CD4-positive, alpha-beta T cell treated with Interleukin-17A for 4 hours (primary cell): ENCODE measurements around the gene ENKUR.
"Not testable (repeated sequence)": the region's sequence is repeated elsewhere in the genome, so short reads cannot be mapped to it uniquely, and the experiment has no call there.

Experiments used
- DNase-seq: peaks from one replicate; pipeline ENCODE4 v3.0.0-alpha.2; 2020; ENCODE audit warnings: mixed read lengths

The ENKUR gene

DNA sequence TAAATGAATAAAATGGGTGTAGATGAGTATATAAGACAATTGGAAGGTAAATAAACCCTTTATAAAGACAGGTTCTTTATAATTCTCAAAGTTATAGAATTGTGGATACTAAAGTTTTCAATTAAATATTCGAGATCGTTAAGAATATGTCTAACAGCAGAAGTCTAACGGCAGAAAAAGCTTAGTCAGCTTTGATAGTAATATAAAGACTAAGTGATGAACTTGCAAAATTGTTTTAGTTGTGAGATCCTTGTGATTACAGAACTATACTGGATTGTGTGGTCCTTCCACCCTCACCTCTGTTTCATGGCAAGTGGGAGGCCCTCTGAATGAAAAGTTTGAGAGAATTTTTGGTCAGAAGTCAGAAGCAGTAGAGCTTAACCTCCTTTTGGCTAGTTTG, 2.7 kb upstream of the ENKUR start:
- no peak for DNase-seq

DNA sequence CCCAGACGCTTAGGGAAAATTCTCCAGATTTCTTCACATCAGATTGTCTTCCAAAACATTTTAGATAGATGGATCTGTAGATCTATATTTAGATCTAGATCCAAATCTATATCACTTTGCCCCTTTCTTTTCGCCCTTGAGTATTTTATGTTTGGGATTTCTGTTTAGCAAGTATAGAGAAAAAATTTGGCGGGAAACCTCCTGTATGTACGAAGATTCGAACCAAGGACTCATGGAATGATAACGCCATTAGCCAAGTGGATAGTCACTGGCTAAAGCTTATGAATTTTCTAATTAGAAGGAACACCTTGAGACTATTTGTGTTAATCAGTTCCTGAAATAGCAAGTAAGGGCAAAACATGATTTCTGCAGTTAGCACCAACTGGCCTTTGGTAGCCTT, 1.7 kb upstream of the ENKUR start:
- no peak for DNase-seq

DNA sequence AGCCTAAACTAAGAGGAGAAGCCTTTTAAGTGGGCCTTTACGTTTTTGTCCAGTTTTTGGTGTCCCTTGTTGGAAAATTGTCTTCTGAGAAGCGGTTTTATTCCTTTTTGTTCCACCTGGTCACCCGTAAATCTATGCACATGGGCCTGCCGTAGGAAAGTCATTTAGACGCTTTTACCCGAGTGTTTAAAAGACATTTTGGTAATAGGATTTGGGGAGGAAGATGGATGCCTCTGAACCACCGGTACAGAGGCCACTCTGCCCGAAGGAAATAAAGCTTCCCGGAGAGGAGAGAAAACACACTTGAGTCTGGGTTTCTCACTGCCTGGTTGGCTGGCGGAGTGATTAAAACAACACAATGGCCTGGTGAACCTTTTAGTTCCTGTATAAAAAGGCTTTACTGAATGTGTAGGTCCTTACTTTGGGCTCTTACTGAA, 1.2 kb upstream of the ENKUR start:
- DNase-seq: peak; percentile 34

DNA sequence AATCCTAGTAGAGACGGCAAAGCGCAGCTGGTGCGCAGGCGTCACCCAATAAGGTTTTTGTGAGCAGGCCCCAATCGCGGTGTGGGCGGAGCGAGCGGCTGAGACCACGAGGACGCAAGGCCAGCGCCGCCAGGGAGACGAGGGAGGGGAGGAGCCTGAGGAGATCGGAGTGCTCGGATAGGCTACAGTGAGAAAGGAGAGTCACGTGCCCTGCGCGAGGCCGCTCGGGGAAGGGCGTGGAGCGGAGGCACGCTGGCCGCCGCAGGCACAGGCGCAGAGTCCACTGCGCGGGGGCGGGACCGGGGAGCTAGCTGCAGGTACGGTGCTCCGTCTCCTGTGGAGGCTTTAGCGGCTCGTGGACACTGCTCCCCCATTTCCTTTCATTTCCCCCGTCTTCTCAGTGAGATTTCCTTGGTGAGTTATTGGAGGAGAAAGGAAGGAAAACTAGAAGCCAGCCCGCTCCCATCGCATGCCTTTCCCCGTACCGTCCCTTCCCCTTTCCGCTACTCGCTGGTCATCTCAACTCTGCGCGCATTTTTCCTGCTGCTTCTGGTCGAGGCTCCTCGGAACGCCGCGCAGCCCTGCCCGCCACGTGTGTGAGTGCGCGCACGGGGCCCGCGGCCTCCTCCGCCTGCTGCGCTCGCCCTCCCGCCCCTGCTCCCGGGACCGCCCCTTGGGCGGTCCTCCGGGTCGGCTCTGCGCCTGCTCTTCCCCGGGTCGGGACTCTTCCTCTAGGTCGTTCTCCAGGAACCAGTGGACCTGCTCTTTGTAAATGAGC, 607 bp upstream of the ENKUR start, which contains the start of gene THNSL1:
Gene THNSL1, plus strand, starts transcription at position 237 of the 778 bp plus-strand sequence. CDS start 6,612 bp downstream, outside the sequence.
- peak; percentile 97 for DNase-seq

DNA sequence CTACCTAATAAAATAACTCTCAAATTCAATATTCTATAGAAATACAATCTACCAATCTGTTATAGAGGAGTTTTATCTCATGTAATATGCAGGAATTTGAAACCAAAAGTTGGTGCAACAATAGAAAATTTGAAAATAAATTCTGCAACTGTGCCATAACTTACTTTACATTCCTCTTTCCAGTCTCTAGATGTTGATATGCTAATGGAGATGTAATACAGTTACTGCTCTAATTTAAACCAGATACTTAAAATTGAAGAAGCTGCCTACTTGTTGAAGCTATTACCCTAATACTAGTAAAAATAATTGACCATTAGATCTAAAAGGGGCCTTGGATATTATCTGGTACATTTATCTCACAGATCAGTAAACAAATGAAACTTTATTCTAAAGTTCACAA, 1.4 kb downstream of the ENKUR start:
- DNase-seq: no peak

DNA sequence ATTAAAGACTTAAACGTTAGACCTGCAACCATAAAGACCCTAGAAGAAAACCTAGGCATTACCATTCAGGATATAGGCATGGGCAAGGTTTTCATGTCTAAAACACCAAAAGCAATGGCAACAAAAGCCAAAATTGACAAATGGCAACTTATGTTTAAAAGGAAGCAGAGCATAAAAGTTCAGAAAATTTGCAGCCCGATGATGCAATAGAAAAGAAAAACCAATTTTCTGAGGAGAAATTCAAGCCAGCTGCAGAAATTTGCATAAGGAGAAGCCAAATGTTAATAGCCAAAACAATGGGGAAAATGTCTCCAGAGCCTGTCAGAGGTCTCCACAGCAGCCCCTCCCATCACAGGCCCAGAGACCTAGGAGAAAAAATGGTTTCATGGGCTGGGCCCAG, 4.4 kb downstream of the ENKUR start:
- not testable (repeated sequence) for DNase-seq

DNA sequence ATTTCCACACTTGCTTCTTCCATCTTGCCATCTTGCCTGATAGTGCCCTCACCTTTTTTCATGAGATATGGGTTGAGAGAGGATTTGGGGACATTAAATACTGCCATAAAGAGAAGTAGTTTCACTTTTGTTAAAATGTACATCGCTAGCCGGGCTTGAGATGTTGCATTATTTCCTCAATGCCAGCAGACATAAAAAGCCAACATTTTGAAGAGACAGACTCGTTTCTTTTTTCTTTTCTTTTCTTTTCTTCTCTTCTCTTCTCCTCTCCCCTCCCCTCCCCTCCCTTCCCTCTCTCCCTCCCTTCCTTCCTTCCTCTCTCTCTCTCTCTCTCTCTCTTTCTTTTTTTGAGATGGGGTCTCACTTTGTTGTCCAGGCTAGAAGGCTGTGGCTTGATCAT, 17.9 kb downstream of the ENKUR start:
- DNase-seq: no peak

DNA sequence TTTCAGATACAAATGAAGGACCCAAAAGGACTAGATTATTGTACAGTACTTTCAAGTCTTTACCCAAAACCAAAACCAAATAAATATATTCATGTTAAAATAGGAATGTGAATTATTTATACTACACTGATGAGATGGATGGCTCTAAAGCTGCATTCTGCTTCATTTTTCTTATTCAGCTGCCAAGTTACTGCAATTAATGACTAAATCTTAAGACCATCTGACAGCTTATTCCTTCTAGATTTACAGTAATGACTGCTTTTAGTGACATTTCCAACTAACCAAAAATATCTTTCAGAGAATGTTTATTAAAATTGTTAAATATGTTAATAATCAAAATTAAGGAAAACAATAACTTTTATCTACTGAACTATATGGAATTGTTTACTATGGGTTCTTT, 20.9 kb downstream of the ENKUR start:
- DNase-seq: no peak

DNA sequence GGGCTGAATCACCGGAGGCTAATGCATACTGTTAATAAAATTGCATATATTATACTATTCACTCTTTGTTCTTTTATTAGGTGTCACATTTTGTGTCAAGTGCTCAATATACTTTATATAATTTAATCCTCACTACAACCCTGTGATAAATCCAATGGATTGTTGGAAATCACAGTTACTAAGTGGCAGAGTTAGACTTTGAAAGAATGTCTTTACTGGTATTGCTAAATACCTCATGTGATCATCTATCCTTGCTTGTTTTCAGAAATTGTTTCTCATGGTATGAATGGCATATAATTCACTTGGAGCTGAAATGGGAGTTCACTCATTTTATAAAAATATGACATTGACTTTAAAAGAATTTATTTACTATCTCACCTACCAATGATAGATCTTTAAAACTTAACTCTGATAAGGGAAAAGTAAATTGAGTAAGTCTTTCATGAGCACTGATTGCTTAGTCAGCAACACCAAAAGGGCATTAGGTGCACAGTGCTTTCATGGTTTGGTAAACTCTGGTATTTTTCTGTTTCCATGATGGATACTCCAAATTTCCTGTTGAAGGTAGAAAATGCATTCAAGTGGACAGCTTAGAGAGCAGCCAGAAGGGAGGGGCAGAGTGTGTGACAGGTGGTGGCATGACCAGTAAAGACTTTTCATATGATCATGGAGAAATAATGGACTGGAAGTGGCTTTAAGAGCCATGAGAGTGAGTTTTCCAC, 22.6 kb downstream of the ENKUR start:
- no peak for DNase-seq

DNA sequence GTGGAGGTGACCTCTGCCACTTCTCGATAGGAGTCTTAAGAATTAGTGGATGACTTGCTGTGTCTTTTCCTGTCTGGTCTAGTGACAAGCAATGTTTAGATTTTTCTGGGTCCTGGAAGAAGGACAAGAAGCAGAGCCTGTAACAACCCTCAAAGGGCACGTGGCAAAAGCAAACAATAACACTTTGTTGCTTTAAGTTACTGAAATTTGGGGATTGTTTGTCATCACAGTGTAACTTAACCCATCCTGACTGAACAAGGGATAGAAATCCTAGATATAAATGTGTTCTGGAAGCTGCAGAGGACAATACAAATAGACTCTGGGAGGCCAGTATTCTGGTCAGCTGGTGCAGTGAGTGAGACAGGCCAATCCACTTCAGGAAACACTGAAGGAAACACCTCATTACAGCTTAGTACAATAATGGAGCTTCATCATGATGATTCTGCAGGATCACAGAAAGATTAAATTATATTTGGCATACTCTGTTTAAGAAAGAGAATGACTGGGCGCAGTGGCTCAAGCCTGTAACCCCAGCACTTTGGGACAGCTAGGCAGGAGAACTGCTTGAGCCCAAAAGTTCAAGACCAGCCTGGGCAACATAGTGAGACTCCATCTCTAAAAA, 23.3 kb downstream of the ENKUR start:
- DNase-seq: no peak

DNA sequence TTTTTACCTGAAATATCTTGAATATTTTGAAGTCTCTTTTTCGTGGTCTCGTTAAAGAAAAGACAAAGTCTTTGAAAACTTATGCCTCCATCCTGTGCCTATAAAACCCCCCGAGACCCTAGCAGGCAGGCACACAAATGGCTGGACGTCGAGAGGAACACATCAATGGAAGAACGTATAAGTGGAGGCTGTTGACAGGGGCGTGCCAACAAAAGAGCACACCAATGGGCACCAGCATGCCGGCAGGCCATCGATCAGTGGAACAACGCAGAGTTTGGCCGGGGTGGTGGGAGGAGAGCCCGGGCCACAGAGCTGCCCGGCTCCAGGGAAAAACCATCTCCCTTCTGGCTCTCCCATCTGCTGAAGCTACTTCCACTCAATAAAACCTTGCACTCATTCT, 24.7 kb downstream of the ENKUR start:
- no peak for DNase-seq

DNA sequence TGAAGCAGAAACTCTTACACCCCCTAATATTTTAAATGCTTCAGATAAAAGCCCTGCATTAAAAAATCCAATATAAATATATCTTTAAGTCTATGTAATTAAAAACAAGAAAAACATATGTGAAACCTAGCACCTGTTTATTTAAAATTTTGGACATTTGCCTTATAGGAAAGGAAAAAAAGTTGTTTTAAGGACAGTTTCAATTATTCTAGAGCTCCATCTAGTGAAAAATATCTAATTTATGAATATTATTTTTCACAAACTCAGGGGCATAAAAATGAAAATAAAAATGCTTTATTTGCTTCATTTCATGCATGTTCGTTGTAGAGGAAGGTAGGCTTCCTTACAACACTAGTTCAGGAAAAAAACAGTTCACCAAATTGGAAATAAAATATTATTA, 26.1 kb downstream of the ENKUR start:
- DNase-seq: no peak

DNA sequence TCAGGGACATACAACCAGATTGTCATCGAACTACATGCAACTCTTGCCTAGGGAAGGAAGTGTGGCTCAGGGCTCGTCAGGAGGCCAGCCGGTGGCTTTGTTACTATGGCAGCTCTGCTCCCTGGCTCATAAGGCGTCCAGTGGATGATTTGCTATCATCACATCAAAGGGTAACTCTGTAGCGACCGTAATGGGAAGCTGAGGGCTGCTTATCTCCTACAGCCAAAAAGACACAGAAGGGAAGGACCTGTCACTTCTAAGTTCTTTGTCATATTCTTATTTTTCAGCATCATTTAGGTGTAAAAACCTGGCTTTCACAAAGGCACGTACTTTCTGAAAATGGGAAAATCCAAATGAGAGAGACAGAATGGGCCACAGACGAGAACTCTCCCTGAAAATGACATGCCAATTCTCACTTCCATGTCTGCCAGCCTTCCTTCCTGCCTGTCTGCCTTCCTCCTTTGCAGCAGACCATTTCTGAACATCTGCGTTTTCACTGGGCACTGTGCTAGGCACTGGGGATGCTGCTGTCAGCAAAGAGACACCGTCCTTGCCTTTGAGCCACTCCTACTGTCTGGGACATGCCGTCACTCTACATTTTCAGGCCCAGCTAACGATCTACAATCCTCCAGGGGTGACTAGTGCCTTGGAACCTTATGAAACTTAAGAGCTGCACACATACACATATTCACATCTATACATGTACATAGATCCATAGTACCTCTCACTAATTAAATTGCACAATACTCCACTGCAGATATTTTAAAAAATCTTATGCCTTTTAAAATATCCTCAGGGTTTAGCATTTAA, 26.9 kb downstream of the ENKUR start:
- DNase-seq: no peak

DNA sequence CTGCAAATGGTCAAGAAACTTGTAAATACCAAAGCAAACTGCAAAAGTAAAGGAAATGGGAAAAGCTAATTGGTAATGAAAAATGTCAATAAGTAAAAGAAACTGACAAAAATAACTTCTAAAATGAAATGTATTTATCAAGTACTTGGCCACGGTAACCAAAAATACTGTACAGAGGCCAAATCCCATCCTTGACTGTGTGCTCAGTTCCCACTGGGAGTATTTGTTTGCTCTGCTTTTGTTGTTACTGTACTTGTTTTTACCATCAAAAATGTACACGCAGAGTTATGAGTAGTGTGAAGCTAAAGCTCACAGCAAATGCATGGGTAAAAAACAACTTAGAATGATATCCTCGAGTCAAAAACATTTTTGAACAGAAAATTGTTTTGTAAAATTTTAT, 31.1 kb downstream of the ENKUR start:
- no peak for DNase-seq

DNA sequence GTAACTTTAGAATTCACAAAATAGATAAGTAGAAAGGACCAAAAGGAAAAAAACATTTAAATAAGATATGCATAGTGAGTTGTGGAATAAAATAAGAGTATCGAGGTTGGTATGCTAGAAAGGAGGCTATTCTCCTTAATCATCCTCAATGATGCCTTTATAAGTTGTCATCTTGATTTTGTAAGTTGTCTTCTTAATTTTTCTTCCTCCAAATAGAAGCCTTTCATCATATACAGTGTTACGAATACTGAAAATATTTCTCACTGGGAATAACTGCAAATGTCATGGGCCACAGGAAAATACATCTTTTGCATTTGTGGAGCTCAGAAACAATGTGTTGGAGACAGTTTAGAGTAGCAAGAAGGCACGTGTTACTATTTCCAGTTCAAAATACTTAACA, 32.0 kb downstream of the ENKUR start:
- no peak for DNase-seq

DNA sequence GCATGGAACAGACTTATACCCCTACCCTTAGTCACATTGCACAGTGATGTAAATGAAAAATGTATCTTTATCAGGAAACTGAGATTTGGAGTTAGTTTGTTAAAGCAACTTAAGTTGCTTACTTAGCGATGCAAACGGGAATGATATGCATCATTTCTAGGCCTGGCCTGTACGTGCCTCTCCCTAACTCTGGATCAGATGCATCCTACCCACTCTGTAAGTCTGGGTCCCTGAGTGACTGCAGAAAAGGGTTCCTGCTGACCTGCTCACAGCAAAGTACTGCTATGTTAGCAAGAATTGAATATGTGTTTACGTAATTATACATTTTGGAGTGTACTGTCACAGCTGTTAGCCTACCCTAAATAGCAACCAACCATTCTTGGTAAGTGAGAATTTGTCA, 32.8 kb downstream of the ENKUR start:
- DNase-seq: no peak

DNA sequence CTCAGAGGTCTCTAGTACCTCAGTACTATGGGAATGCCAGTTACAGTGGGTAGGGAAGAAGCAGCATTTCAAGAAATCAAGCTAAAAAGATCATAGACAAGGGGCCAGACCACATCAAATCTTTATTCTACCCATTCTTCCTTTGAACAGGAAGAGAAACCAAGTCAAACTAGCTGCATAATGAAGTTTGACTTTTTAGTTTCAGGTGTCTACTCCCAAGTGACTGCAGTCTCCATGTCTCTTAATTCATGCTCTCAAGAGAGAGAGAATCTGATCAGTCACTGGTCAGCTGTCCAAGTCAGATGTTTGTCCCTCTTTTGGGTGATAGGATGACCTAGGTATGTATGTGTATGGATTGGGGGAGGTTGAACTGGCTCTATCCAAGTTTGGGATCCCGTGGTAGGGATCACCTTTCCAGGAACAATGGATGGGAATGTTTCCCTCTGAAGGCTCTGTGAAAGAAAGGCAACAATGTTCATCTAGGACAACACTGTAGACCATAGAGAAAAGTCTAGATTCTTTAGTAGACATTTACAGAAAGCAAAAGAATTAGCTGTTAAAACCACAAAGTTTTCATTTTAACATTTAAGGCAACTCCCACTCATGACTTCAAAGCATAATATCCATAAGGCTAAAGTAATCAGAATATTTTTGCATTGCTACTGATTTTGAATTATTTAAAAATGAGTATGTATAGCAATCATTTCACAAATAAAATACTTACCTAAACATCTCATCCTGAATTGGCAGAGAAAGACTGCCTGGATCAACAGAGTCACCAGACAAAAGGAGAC, 33.4 kb downstream of the ENKUR start:
- no peak for DNase-seq

DNA sequence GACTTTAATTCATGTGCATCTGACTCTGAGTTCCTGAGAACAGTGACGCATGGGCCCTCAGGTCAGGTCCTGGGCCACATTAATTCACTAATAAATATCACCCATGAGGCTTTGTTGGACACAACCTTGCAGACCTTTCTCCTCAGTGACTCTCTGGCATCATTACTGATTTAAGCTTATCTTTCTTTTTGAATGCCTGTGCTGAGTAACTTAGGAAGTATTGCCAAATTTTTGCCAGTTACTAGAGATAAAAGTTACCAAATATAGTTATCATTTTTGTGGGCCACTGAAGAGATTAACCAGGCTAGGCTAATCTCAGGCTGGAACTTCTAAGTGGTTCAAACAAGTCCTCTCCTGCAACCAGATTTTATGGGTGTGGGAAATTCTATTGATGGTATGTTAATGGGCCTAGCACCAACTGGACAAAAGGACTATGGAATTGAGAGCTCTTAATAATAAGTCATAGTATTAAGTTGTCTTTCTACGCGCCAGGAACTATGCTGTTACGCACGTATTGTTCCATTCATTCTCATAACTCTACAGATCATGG, 34.7 kb downstream of the ENKUR start:
- no peak for DNase-seq

DNA sequence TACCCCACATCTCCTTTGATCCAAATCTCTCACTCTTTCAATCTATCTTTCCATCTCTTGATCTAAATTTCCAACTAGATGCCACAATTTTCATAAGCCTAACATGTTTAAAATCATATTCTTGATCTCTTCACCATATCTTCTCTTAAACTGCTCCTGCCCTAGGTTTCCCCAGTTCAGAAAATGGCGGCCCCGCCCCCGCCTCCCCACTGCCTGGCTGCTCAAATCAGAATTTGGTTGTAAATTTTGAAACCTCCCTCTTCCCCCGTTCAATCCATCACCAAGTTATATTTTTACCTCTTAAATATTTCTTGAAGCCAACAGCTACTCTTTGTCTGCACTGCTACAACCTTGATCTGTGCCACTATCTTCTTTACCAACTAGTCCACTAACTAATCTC, 36.3 kb downstream of the ENKUR start:
- no peak for DNase-seq

DNA sequence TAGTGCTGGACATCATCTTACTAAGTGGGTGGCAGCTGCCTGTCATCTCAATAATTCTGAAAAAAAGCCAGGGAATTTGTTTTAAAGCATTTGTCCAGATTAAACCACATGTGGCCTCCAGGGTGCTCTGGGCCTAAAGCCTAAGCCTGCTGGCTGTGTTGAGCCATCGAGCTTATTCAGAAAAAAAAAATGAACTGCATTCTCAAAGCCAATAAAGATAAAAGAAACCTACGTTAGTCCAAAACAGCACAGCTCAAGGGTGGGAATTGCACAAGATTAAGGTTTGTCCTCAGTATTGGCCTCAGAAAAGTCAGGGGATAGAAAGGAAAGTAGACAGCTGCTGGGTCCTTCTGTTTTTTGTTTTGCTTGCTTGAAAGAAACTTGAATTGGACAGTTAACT, 41.0 kb downstream of the ENKUR start:
- DNase-seq: no peak

DNA sequence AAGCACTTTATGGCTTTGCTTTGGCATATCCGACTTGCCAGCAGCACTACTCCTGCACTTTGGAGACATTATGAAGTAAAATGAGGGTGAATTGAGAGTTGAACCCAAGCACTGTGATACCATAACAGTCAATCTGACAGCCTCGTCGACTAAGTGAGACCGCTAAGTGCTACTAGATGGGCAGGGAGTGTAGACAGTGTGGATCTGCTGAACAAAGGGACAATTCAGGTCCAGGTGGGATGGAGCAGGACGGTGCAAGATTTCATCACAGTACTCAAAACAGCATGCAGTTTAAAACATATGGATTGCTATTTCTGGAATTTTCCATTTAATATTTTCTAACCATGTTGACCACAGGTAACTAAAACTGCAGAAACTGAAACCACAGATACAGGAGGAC, 42.8 kb downstream of the ENKUR start:
- DNase-seq: no peak

DNA sequence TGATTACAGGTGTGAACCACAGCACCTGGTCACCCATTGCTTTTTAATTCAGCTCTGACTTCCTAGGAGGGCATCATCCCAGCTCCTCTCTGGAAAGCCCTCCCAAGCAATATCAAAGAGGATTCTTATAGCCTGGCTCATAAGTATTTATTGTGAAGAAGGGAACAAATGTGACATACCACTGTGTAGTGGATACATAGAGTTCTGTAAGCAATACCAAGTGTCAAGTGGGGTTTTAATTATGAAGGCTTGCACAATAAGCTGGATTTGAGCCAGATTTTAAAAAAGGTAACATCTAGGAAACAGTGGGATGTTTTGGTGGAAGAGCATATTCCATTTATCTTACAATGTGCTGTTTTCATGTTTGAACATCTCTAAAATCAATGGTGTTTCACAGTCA, 44.6 kb downstream of the ENKUR start:
- DNase-seq: no peak
